NT2/D1 (cell line): ENCODE data around the gene PON2.

Experiments
- YY1 ChIP-seq: IDR thresholded peaks from 2 replicates; pipeline ENCODE4 v1.6.1; 2011; ENCODE audit not compliant: insufficient read length, insufficient read depth
- ZNF274 ChIP-seq: IDR thresholded peaks from 2 replicates; pipeline ENCODE4 v1.6.1; 2011; ENCODE audit warnings: mild to moderate bottlenecking, low read depth, low read length

GRCh38 chr7:95367606-95368005, 67.2 kb downstream of the PON2 start:
- no peak for TF ChIP-seq ZNF274
- TF ChIP-seq YY1, result no peak
